Measurements from ENCODE around the gene SERAC1.

- TF ChIP-seq CTCF (IDR thresholded peaks at IDR 0.05) (no peak), POLR2A (IDR thresholded peaks at IDR 0.05) (no peak)
These were observed 3.4 kb downstream of the SERAC1 start for GRCh38 chr6:158164579-158165170.
